Activated CD4-positive, alpha-beta T cell treated with anti-CD3 and anti-CD28 coated beads, Interleukin-2, amount 50 U/mL, for 1 hour (primary cell): Measurements from ENCODE around the gene NRGN.

Source experiments
- DNase-seq: peaks from one replicate; pipeline ENCODE4 v3.0.0-alpha.2; 2020

The NRGN gene

GRCh38 chr11:124739479-124740276, at the start of gene NRGN:
NRGN (plus strand) TSS chr11:124739942; CDS start chr11:124740085, 143 bp downstream.
- peak; percentile 81 for DNase-seq

- no peak for DNase-seq
These were observed 46.6 kb upstream of the NRGN start for GRCh38 chr11:124693142-124693541.

GRCh38 chr11:124699547-124699946, 40.2 kb upstream of the NRGN start:
- DNase-seq, result no peak

GRCh38 chr11:124700028-124700427, 39.7 kb upstream of the NRGN start:
- DNase-seq, result no peak

- DNase-seq, result no peak
These were observed 31.9 kb upstream of the NRGN start for GRCh38 chr11:124707829-124708228.

GRCh38 chr11:124712392-124712791, 27.4 kb upstream of the NRGN start:
- no peak for DNase-seq

GRCh38 chr11:124716591-124716990, 23.2 kb upstream of the NRGN start:
- no peak for DNase-seq

- DNase-seq, result no peak
These were observed 22.3 kb upstream of the NRGN start for GRCh38 chr11:124717421-124717785.

GRCh38 chr11:124717786-124718651, 21.7 kb upstream of the NRGN start:
- no peak for DNase-seq

- no peak for DNase-seq
These were observed 20.9 kb upstream of the NRGN start for GRCh38 chr11:124718801-124719200.

GRCh38 chr11:124719534-124719933, 20.2 kb upstream of the NRGN start:
- DNase-seq, result no peak

- no peak for DNase-seq
These were observed 17.6 kb upstream of the NRGN start for GRCh38 chr11:124722176-124722575.

GRCh38 chr11:124724979-124725718, 14.6 kb upstream of the NRGN start:
- DNase-seq, result no peak

- DNase-seq, result no peak
These were observed 14.0 kb upstream of the NRGN start for GRCh38 chr11:124725719-124726105.

- no peak for DNase-seq
These were observed 12.3 kb upstream of the NRGN start for GRCh38 chr11:124727474-124727873.

- no peak for DNase-seq
These were observed 11.6 kb upstream of the NRGN start for GRCh38 chr11:124728134-124728533.

GRCh38 chr11:124729571-124729970, 10.2 kb upstream of the NRGN start:
- DNase-seq, result no peak

GRCh38 chr11:124732230-124732629, 7.5 kb upstream of the NRGN start:
- no peak for DNase-seq

GRCh38 chr11:124736736-124737135, 3.0 kb upstream of the NRGN start:
- DNase-seq, result no peak

GRCh38 chr11:124737638-124738305, 2.0 kb upstream of the NRGN start:
- DNase-seq, result no peak

GRCh38 chr11:124738713-124739478, 846 bp upstream of the NRGN start:
- DNase-seq, result no peak

GRCh38 chr11:124740277-124740882, 638 bp downstream of the NRGN start:
- DNase-seq, result peak; percentile 54
